Neural progenitor cell (in vitro differentiated cells): ENCODE results near the gene SGSM2. TPM values are rescaled to one million over a fixed set of nuclear protein-coding genes. Genes with fewer than 3 reads are reported as not detected.

Experiments
- DNase-seq: peaks from one replicate; pipeline ENCODE4 v3.0.0-alpha.2; 2016; ENCODE audit warnings: low spot score
- H2AFZ ChIP-seq: fragments of 200-600 bp; sonication (generic); replicated peaks from 2 replicates; pipeline ENCODE4 v1.6.1; 2016; ENCODE audit warnings: antibody characterized with exemption
- H3F3A ChIP-seq: fragments of 200-600 bp; sonication (generic); 2 replicates; pipeline ENCODE4 v1.6.1; 2016; ENCODE audit warnings: antibody characterized with exemption, low read depth
- H3K27ac ChIP-seq: fragments of 200-600 bp; sonication (generic); 2 replicates; pipeline ENCODE4 v1.5.1; 2016; ENCODE audit warnings: mild to moderate bottlenecking
- H3K27me3 ChIP-seq: fragments of 200-600 bp; sonication (generic); 2 replicates; pipeline ENCODE4 v1.6.1; 2016; ENCODE audit warnings: mild to moderate bottlenecking, moderate library complexity
- H3K36me3 ChIP-seq: fragments of 200-600 bp; sonication (generic); 2 replicates; pipeline ENCODE4 v1.5.1; 2016
- H3K4me1 ChIP-seq: fragments of 200-600 bp; sonication (generic); 2 replicates; pipeline ENCODE4 v1.6.1; 2016; ENCODE audit warnings: mixed run types
- H3K4me2 ChIP-seq: fragments of 200-600 bp; sonication (generic); 2 replicates; pipeline ENCODE4 v1.6.1; 2016
- H3K4me3 ChIP-seq: fragments of 200-600 bp; sonication (generic); 2 replicates; pipeline ENCODE4 v1.5.1; 2016
- H3K79me2 ChIP-seq: fragments of 200-600 bp; sonication (generic); 2 replicates; pipeline ENCODE4 v1.6.1; 2016; ENCODE audit warnings: low read depth
- H3K9ac ChIP-seq: fragments of 200-600 bp; sonication (generic); 2 replicates; pipeline ENCODE4 v1.6.1; 2016
- H3K9me3 ChIP-seq: fragments of 200-600 bp; sonication (generic); 2 replicates; pipeline ENCODE4 v1.5.1; 2016; ENCODE audit warnings: low read depth
- H4K20me1 ChIP-seq: fragments of 200-600 bp; sonication (generic); 2 replicates; pipeline ENCODE4 v1.6.1; 2016; ENCODE audit warnings: low read depth
- H3K27ac Mint-ChIP-seq: 3 replicates; pipeline ENCODE4 v1.8.0; 2021; ENCODE audit warnings: mixed read lengths
- H3K27me3 Mint-ChIP-seq: 2 replicates; pipeline ENCODE4 v1.8.0; 2022; ENCODE audit warnings: low read depth, mild to moderate bottlenecking, inconsistent platforms, moderate library complexity, mixed read lengths; ENCODE audit not compliant: insufficient read depth
- H3K36me3 Mint-ChIP-seq: 3 replicates; pipeline ENCODE4 v1.8.0; 2021; ENCODE audit warnings: mixed read lengths
- H3K4me1 Mint-ChIP-seq: 3 replicates; pipeline ENCODE4 v1.8.0; 2021; ENCODE audit warnings: mixed read lengths
- H3K4me3 Mint-ChIP-seq: 3 replicates; pipeline ENCODE4 v1.8.0; 2021; ENCODE audit warnings: mild to moderate bottlenecking, moderate library complexity, mixed read lengths
- H3K9me3 Mint-ChIP-seq: 3 replicates; pipeline ENCODE4 v1.8.0; 2020; ENCODE audit warnings: mixed read lengths
- EZH2 ChIP-seq: fragments of 200-600 bp; sonication (generic); IDR thresholded peaks from 2 replicates; pipeline ENCODE4 v1.6.1; 2017; ENCODE audit warnings: antibody characterized with exemption, mild to moderate bottlenecking, moderate library complexity
- EZH2phosphoT487 ChIP-seq: fragments of 200-600 bp; sonication (generic); IDR thresholded peaks from 2 replicates; pipeline ENCODE4 v1.6.1; 2017; ENCODE audit warnings: antibody characterized with exemption
- total RNA-seq: library from RNA; depleted of rRNA; stranded (reverse); fragments of >200 nt; gene quantifications from 2 replicates; pipeline ENCODE4 v1.2.3, GENCODE V29; 2015; ENCODE audit warnings: low replicate concordance
- TF ChIP-seq, protein P1 (sequence below): fragments of 200-600 bp; sonication (generic); IDR thresholded peaks from 2 replicates; pipeline ENCODE4 v1.5.1; 2017; ENCODE audit warnings: antibody characterized with exemption, mild to moderate bottlenecking

SGSM2 gene
- total RNA-seq, 1 donor from 2014 or later: 39.0 TPM

DNA sequence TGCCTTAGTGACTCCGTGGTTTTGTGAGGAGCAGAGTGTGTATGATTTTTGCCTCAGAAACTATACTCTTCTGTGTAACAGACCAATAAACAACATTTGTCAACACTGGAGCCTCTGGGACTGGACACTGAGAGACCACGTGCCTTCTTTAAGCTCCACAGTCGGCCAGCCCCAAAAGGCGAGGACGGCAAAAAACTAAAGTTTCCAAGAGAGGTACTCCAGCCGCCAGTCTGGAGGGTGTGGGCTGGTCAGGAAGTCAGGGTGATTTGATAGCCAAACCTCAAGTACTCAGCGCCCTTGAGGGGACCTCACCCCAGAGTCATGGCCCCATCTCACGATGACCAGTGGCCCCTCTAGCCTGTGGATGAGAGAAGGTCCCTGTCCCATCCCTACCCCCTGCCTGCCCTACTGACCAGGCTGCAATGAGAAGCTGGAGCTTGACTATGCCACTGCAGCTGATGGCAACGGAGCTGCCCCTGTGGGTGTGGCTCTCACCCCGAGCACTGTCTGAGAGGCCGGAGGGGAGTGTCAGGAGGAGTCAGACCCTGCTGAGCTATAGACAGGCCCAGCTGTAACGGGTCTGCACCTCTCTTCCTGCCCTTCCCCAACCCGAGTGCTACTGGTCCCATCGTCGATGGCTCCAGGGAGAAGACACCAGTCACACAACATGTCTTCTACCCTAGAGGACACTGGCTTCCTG is 43.8 kb downstream of the SGSM2 start:
- Histone ChIP-seq H3F3A (peaks cover 20% of the 10 kb centered on the region), H3K4me1 (peaks cover 11% of the 10 kb centered on the region), H3K4me3 (no peak overlapping the region), H3K27ac (no peak overlapping the region), H3K9ac (no peak overlapping the region), H3K79me2 (no peaks in the 10 kb centered on the region), H3K9me3 (no peaks in the 10 kb centered on the region), H3K27me3 (no peaks in the 10 kb centered on the region), H4K20me1 (no peaks in the 10 kb centered on the region), H3K4me2 (no peak overlapping the region), H2AFZ (no peak overlapping the region), H3K36me3 (no peaks in the 10 kb centered on the region)
- Mint-ChIP-seq H3K27me3 (peaks cover 2% of the 10 kb centered on the region), H3K36me3 (peaks cover 6% of the 10 kb centered on the region), H3K4me1 (peaks cover 35% of the 10 kb centered on the region), H3K4me3 (peak overlapping the region; percentile 25), H3K27ac (peak overlapping the region; percentile 33), H3K9me3 (no peaks in the 10 kb centered on the region)
- TF ChIP-seq EZH2phosphoT487 (no peak), EZH2 (no peak)
- TF ChIP-seq, protein P1, sequence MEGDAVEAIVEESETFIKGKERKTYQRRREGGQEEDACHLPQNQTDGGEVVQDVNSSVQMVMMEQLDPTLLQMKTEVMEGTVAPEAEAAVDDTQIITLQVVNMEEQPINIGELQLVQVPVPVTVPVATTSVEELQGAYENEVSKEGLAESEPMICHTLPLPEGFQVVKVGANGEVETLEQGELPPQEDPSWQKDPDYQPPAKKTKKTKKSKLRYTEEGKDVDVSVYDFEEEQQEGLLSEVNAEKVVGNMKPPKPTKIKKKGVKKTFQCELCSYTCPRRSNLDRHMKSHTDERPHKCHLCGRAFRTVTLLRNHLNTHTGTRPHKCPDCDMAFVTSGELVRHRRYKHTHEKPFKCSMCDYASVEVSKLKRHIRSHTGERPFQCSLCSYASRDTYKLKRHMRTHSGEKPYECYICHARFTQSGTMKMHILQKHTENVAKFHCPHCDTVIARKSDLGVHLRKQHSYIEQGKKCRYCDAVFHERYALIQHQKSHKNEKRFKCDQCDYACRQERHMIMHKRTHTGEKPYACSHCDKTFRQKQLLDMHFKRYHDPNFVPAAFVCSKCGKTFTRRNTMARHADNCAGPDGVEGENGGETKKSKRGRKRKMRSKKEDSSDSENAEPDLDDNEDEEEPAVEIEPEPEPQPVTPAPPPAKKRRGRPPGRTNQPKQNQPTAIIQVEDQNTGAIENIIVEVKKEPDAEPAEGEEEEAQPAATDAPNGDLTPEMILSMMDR: no peak
- no peak for DNase-seq

- Histone ChIP-seq H3K4me3 (no peak overlapping the region), H4K20me1 (peaks cover 8% of the 10 kb centered on the region), H3F3A (peaks cover 20% of the 10 kb centered on the region), H2AFZ (no peak overlapping the region), H3K4me1 (peaks cover 11% of the 10 kb centered on the region), H3K9me3 (no peaks in the 10 kb centered on the region), H3K9ac (no peak overlapping the region), H3K27ac (no peak overlapping the region), H3K79me2 (peaks cover 4% of the 10 kb centered on the region), H3K27me3 (no peaks in the 10 kb centered on the region), H3K4me2 (no peak overlapping the region), H3K36me3 (no peaks in the 10 kb centered on the region)
- Mint-ChIP-seq H3K27ac (peak overlapping the region; percentile 79), H3K27me3 (peaks cover 5% of the 10 kb centered on the region), H3K4me1 (peaks cover 47% of the 10 kb centered on the region), H3K9me3 (no peaks in the 10 kb centered on the region), H3K4me3 (peak overlapping the region; percentile 67), H3K36me3 (peaks cover 11% of the 10 kb centered on the region)
- no peak for DNase-seq
- TF ChIP-seq EZH2phosphoT487 (no peak), EZH2 (no peak)
- TF ChIP-seq, protein P1: no peak
Measured at GRCh38 chr17:2383628-2384167, 46.4 kb downstream of the SGSM2 start.

GRCh38 chr17:2384439-2385127 is 47.3 kb downstream of the SGSM2 start:
- Histone ChIP-seq H3K79me2 (peaks cover 4% of the 10 kb centered on the region), H3K27ac (peak overlapping the region; percentile 27), H3K27me3 (no peaks in the 10 kb centered on the region), H3K4me1 (peaks cover 11% of the 10 kb centered on the region), H4K20me1 (peaks cover 17% of the 10 kb centered on the region), H3K9me3 (no peaks in the 10 kb centered on the region), H2AFZ (no peak overlapping the region), H3K9ac (no peak overlapping the region), H3K4me2 (peak overlapping the region; percentile 42), H3K4me3 (no peak overlapping the region), H3K36me3 (no peaks in the 10 kb centered on the region), H3F3A (peaks cover 20% of the 10 kb centered on the region)
- no peak for DNase-seq
- peaks cover 12% of the 10 kb centered on the region for H3K36me3 Mint-ChIP-seq
- H3K4me3 Mint-ChIP-seq: peak overlapping the region; percentile 67
- peaks cover 53% of the 10 kb centered on the region for H3K4me1 Mint-ChIP-seq
- no peaks in the 10 kb centered on the region for H3K9me3 Mint-ChIP-seq
- peaks cover 5% of the 10 kb centered on the region for H3K27me3 Mint-ChIP-seq
- no peak for TF ChIP-seq EZH2
- TF ChIP-seq, protein P1: no peak
- no peak for TF ChIP-seq EZH2phosphoT487
- H3K27ac Mint-ChIP-seq: peak overlapping the region; percentile 87
